Transverse colon (tissue), 3 donors: Measurements from ENCODE around the gene PUSL1.

Experiments
- EP300 ChIP-seq: sonication (generic); formaldehyde crosslinking; IDR thresholded peaks from one replicate; pipeline ENCODE4 v1.6.1; 2017; ENCODE audit warnings: antibody characterized with exemption, low read depth
- TF ChIP-seq, protein P1 (sequence below), 5 experiments: fragments of 200-600 bp in 3 of 5; fragments of 450-650 bp in 2 of 5; sonication (generic) in 3 of 5; IDR thresholded peaks; 1 replicate in 2 of 5; 2 replicates in 3 of 5; pipeline ENCODE4 v1.5.1; 2016 to 2017; ENCODE audit warnings: antibody characterized with exemption in 5 of 5, inconsistent platforms in 3 of 5, mild to moderate bottlenecking in 2 of 5, moderate library complexity in 1 of 5

DNA sequence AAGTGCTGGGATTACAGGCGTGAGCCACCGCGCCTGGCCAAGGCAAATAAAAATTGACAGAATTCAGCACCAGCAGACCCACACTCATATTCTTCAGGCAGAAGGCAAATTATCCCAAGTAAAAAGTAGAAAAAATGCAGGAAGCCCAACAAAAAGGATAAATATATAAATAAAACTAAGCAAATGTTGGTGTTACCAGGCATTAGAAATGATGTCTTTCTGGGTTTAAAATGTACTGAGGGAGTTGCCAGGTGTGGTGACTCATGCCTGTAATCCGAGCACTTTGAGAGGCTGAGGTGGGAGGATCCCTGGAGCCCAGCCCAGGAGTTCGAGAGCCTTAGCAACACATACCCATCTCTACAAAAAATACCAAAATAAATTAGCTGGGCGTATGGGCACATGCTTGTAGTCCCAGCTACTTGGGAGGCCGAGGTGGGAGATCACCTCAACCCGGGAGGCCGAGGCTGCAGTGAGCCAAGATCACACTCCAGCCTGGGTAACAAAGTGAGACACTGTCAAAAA, 9.8 kb downstream of the PUSL1 start:
- TF ChIP-seq, protein P1, sequence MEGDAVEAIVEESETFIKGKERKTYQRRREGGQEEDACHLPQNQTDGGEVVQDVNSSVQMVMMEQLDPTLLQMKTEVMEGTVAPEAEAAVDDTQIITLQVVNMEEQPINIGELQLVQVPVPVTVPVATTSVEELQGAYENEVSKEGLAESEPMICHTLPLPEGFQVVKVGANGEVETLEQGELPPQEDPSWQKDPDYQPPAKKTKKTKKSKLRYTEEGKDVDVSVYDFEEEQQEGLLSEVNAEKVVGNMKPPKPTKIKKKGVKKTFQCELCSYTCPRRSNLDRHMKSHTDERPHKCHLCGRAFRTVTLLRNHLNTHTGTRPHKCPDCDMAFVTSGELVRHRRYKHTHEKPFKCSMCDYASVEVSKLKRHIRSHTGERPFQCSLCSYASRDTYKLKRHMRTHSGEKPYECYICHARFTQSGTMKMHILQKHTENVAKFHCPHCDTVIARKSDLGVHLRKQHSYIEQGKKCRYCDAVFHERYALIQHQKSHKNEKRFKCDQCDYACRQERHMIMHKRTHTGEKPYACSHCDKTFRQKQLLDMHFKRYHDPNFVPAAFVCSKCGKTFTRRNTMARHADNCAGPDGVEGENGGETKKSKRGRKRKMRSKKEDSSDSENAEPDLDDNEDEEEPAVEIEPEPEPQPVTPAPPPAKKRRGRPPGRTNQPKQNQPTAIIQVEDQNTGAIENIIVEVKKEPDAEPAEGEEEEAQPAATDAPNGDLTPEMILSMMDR (IDR thresholded peaks at IDR 0.05), result no peak
- TF ChIP-seq EP300, result no peak
